H1 (cell line): ENCODE data around the gene CCDC171. TPM values are rescaled to one million over a fixed set of nuclear protein-coding genes. Genes with fewer than 3 reads are reported as not detected.

Experiments used
- CTCF ChIA-PET: fragments of 300-600 bp; sonication (Branson Sonifier 250); formaldehyde crosslinking; loops from one replicate; lab custom pipeline; 2021; ENCODE audit not compliant: partially characterized antibody; lab: Charles Lee
- POLR2A ChIA-PET: fragments of 300-600 bp; sonication (Branson Sonifier 250); formaldehyde crosslinking; loops from one replicate; lab custom pipeline; 2021; ENCODE audit warnings: inconsistent platforms; ENCODE audit not compliant: partially characterized antibody; lab: Charles Lee
- DNase-seq, 2 experiments: peaks; one replicate each; pipeline versions ENCODE4 v3.0.0 to v3.0.0-alpha.2; 2010 to 2022; ENCODE audit warnings: low spot score in 2 of 2, low read depth in 1 of 2, mixed read lengths in 1 of 2
- FAIRE-seq: peaks from 2 replicates; lab custom pipeline; 2011; peaks lifted over from hg19 to GRCh38; lab: Jason Lieb, UNC
- H2AFZ ChIP-seq: 2 replicates; pipeline ENCODE4 v1.8.1; 2012; ENCODE audit warnings: low read length, inconsistent platforms
- H2AK5ac ChIP-seq: 2 replicates; pipeline ENCODE4 v1.6.1; 2013; ENCODE audit warnings: low read depth, low read length
- H2BK120ac ChIP-seq: replicated peaks from 2 replicates; pipeline ENCODE3; 2013; ENCODE audit warnings: low read depth, low read length, inconsistent platforms
- H2BK12ac ChIP-seq: 2 replicates; pipeline ENCODE4 v1.6.1; 2013; ENCODE audit warnings: low read depth, low read length
- H2BK15ac ChIP-seq: 2 replicates; pipeline ENCODE4 v1.6.1; 2013; ENCODE audit warnings: low read length
- H2BK20ac ChIP-seq: 2 replicates; pipeline ENCODE4 v1.6.1; 2013; ENCODE audit warnings: low read length
- H2BK5ac ChIP-seq: 2 replicates; pipeline ENCODE4 v1.6.1; 2013; ENCODE audit warnings: low read depth, low read length
- H3K14ac ChIP-seq: 2 replicates; pipeline ENCODE4 v1.6.1; 2013; ENCODE audit warnings: inconsistent platforms; ENCODE audit not compliant: insufficient read length
- H3K18ac ChIP-seq: 2 replicates; pipeline ENCODE4 v1.6.1; 2013; ENCODE audit warnings: low read length; ENCODE audit errors: extremely low read depth
- H3K23ac ChIP-seq: 2 replicates; pipeline ENCODE4 v1.6.1; 2013; ENCODE audit warnings: inconsistent platforms; ENCODE audit not compliant: insufficient read length
- H3K23me2 ChIP-seq: 2 replicates; pipeline ENCODE4 v1.6.1; 2013; ENCODE audit warnings: low read depth, low read length
- H3K27ac ChIP-seq: 2 replicates; pipeline ENCODE4 v1.6.1; 2011; ENCODE audit warnings: low read depth, low read length, inconsistent platforms
- H3K27me3 ChIP-seq, 4 experiments: replicated peaks in 1 of 4; 1 replicate in 1 of 4; 2 replicates in 3 of 4; pipeline versions ENCODE4 v1.6.1 to v1.8.1; 2011 to 2013; ENCODE audit warnings: low read length in 3 of 4, mild to moderate bottlenecking in 3 of 4, inconsistent platforms in 2 of 4, mixed read lengths in 2 of 4, moderate library complexity in 1 of 4; ENCODE audit not compliant: control insufficient read depth in 3 of 4, insufficient read depth in 3 of 4; ENCODE audit errors: extremely low read depth in 1 of 4
- H3K36me3 ChIP-seq, 4 experiments: 2 replicates each; pipeline versions ENCODE4 v1.6.1 to v1.8.1; 2011 to 2013; ENCODE audit warnings: mild to moderate bottlenecking in 4 of 4, low read length in 3 of 4, moderate library complexity in 2 of 4, control low read depth in 1 of 4, inconsistent platforms in 1 of 4; ENCODE audit not compliant: insufficient read depth in 4 of 4, control insufficient read depth in 2 of 4
- H3K4ac ChIP-seq: replicated peaks from 2 replicates; pipeline ENCODE3; 2013; ENCODE audit warnings: low read length, low read depth, mixed read lengths, inconsistent platforms; ENCODE audit not compliant: insufficient read length
- H3K4me1 ChIP-seq, 4 experiments: replicated peaks in 1 of 4; 1 replicate in 1 of 4; 2 replicates in 3 of 4; pipeline versions ENCODE4 v1.6.1 to v1.8.1; 2011 to 2013; ENCODE audit warnings: low read length in 3 of 4, inconsistent platforms in 2 of 4, mixed read lengths in 1 of 4; ENCODE audit not compliant: insufficient read depth in 4 of 4, control insufficient read depth in 3 of 4
- H3K4me2 ChIP-seq, 2 experiments: 2 replicates each; pipeline versions ENCODE4 v1.6.1 to v1.8.1; 2011 to 2013; ENCODE audit warnings: low read depth in 2 of 2, low read length in 2 of 2, control low read depth in 1 of 2, inconsistent platforms in 1 of 2, mild to moderate bottlenecking in 1 of 2; ENCODE audit not compliant: insufficient read depth in 1 of 2
- H3K4me3 ChIP-seq, 4 experiments: fragments of 200-600, 300-600 bp in 1 of 4; sonication (generic), shearing (Covaris generic), sonication (Bioruptor Twin) in 1 of 4; 2 replicates each; pipeline versions ENCODE4 v1.5.1 to v1.8.1; 2011 to 2016; ENCODE audit warnings: low read length in 4 of 4, low read depth in 3 of 4, control low read depth in 2 of 4, inconsistent platforms in 2 of 4, mild to moderate bottlenecking in 2 of 4, mixed read lengths in 1 of 4, moderate library complexity in 1 of 4; ENCODE audit not compliant: insufficient read depth in 2 of 4; ENCODE audit errors: extremely low read depth in 1 of 4
- H3K56ac ChIP-seq: replicated peaks from 2 replicates; pipeline ENCODE3; 2013; ENCODE audit warnings: low read depth, mild to moderate bottlenecking, mixed read lengths, low read length, inconsistent platforms; ENCODE audit not compliant: insufficient read length
- H3K79me1 ChIP-seq: 2 replicates; pipeline ENCODE4 v1.6.1; 2013; ENCODE audit warnings: low read depth, low read length, control low read depth
- H3K79me2 ChIP-seq, 2 experiments: 2 replicates each; pipeline versions ENCODE4 v1.6.1 to v1.8.1; 2012 to 2013; ENCODE audit warnings: low read length in 2 of 2, mild to moderate bottlenecking in 2 of 2, inconsistent platforms in 1 of 2; ENCODE audit not compliant: insufficient read depth in 2 of 2, control insufficient read depth in 1 of 2
- H3K9ac ChIP-seq, 4 experiments: replicated peaks in 1 of 4; 1 replicate in 1 of 4; 2 replicates in 3 of 4; pipeline versions ENCODE4 v1.6.1 to v1.8.1; 2011 to 2013; ENCODE audit warnings: low read depth in 3 of 4, low read length in 3 of 4, control low read depth in 2 of 4, mild to moderate bottlenecking in 2 of 4, moderate library complexity in 2 of 4, inconsistent platforms in 1 of 4; ENCODE audit errors: extremely low read depth in 1 of 4
- H3K9me3 ChIP-seq, 2 experiments: 2 replicates each; pipeline versions ENCODE4 v1.6.1 to v1.8.1; 2012 to 2013; ENCODE audit warnings: mild to moderate bottlenecking in 2 of 2, moderate library complexity in 2 of 2, control low read depth in 1 of 2, inconsistent platforms in 1 of 2, low read depth in 1 of 2, low read length in 1 of 2, mixed read lengths in 1 of 2; ENCODE audit not compliant: insufficient read depth in 2 of 2
- H4K20me1 ChIP-seq, 2 experiments: replicated peaks in 1 of 2; 2 replicates each; pipeline versions ENCODE3 to v1.8.1; 2011 to 2013; ENCODE audit warnings: inconsistent platforms in 2 of 2, low read length in 2 of 2, mild to moderate bottlenecking in 1 of 2; ENCODE audit not compliant: insufficient read depth in 2 of 2, control insufficient read depth in 1 of 2
- H4K5ac ChIP-seq: 2 replicates; pipeline ENCODE4 v1.6.1; 2013; ENCODE audit warnings: low read length, low read depth, mixed read lengths, inconsistent platforms; ENCODE audit not compliant: insufficient read length
- H4K8ac ChIP-seq: 2 replicates; pipeline ENCODE4 v1.8.0; 2013; ENCODE audit warnings: mild to moderate bottlenecking, moderate library complexity, low read length, inconsistent platforms; ENCODE audit not compliant: insufficient read depth; ENCODE audit errors: extremely low read depth
- H4K91ac ChIP-seq: replicated peaks from 2 replicates; pipeline ENCODE3; 2013; ENCODE audit warnings: low read length, mixed read lengths, inconsistent platforms; ENCODE audit not compliant: insufficient read length
- CHD2 ChIP-seq: IDR thresholded peaks from 2 replicates; pipeline ENCODE4 v1.6.1; 2012; ENCODE audit warnings: low read length, improper control_type of control experiment
- WGBS, 2 experiments: shearing (Covaris generic) in 1 of 2; methylation state at CpG; one replicate each; pipeline versions ENCODE4 v1.1.6 to v1.1.7; 2013 to 2015; ENCODE audit warnings: low lambda C conversion rate in 2 of 2, mixed read lengths in 2 of 2, inconsistent platforms in 1 of 2, low coverage in 1 of 2, missing lambda C conversion rate in 1 of 2; ENCODE audit not compliant: insufficient replicate concordance in 2 of 2, insufficient coverage in 1 of 2, insufficient read length in 1 of 2; ENCODE audit errors: extremely low coverage in 1 of 2, missing lambda C conversion rate in 1 of 2; 5-methylcytosine and 5-hydroxymethylcytosine counted together
- polyA plus RNA-seq, 7 experiments: library from polyadenylated mRNA; depleted of rRNA in 3 of 7; stranded (reverse) in 5 of 7; unstranded in 2 of 7; fragments of >200 nt in 5 of 7; fragments of 200-250 nt in 2 of 7; gene quantifications; 1 replicate in 5 of 7; 2 replicates in 1 of 7; 4 replicates in 1 of 7; pipeline versions ENCODE4 v1.2.1 to v1.2.3, GENCODE V29; 2011 to 2013; ENCODE audit warnings: missing spikeins in 2 of 7, mixed read lengths in 2 of 7
- total RNA-seq: library from RNA; stranded (reverse); fragmentation: NEBNext Ultra II Directional; extraction: Animal tissue kit (Norgen Biotek cat#: 25700); gene quantifications from 2 replicates; pipeline ENCODE4 v1.2.1, GENCODE V29; 2021

CCDC171 gene
- total and polyA plus RNA-seq, 2 of the 8 experiments (the other 6 are each of a cell fraction or from before 2014, with no cell fraction given): 0.83 to 2.3 TPM

DNA sequence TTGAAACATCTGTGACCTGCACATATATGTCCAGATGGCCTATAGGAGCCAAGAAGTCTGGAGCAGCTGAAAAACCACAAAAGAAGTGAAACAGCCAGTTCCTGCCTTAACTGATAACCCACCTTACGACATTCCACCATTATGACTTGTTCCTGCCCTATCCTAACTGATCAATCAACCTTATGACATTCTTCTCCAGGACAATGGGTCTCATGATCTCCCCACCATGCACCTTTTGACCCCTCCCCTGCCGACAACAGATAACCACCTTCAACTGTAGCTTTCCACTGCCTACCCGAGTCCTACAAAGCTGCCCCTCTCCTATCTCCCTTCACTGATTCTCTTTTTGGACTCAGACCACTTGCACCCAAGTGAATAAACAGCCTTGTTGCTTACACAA lies 233.8 kb downstream of the CCDC171 start:
- WGBS, 2 experiments: 84% methylated on average over 3 of the region's 3 CpGs; no CpG with 5 or more reads in 1 of the 2 experiments
- Histone ChIP-seq H3K56ac (no peak overlapping the region), H3K4me2 (no peak overlapping the region), H4K20me1 (no peaks in the 10 kb centered on the region), H2BK5ac (no peak overlapping the region), H3K36me3 (no peaks in the 10 kb centered on the region), H3K23ac (no peak overlapping the region), H3K23me2 (no peaks in the 10 kb centered on the region), H2BK20ac (no peak overlapping the region), H3K79me1 (no peaks in the 10 kb centered on the region), H2BK12ac (no peak overlapping the region), H2AK5ac (no peak overlapping the region), H2BK120ac (no peak overlapping the region), H4K5ac (no peak overlapping the region), H3K79me2 (no peaks in the 10 kb centered on the region), H4K91ac (no peak overlapping the region), H3K4me3 (no peak overlapping the region), H2BK15ac (no peak overlapping the region), H4K8ac (no peak overlapping the region), H3K18ac (no peak overlapping the region), H3K4ac (no peak overlapping the region), H3K27ac (no peak overlapping the region), H3K9me3 (no peaks in the 10 kb centered on the region), H3K27me3 (no peaks in the 10 kb centered on the region), H3K4me1 (no peaks in the 10 kb centered on the region), H3K14ac (no peak overlapping the region), H3K9ac (no peak overlapping the region), H2AFZ (no peak overlapping the region)
- no peak for FAIRE-seq
- CTCF ChIA-PET: interaction anchor here (0.6 kb wide), 1 partner anchor 37 kb away, joined by 3 read pairs; no protein-coding TSS in a partner anchor
- POLR2A ChIA-PET: no interaction called here
- no peak for DNase-seq
- TF ChIP-seq CHD2: no peak
